ENCODE data around the gene C1QL1.

C1QL1 gene

DNA sequence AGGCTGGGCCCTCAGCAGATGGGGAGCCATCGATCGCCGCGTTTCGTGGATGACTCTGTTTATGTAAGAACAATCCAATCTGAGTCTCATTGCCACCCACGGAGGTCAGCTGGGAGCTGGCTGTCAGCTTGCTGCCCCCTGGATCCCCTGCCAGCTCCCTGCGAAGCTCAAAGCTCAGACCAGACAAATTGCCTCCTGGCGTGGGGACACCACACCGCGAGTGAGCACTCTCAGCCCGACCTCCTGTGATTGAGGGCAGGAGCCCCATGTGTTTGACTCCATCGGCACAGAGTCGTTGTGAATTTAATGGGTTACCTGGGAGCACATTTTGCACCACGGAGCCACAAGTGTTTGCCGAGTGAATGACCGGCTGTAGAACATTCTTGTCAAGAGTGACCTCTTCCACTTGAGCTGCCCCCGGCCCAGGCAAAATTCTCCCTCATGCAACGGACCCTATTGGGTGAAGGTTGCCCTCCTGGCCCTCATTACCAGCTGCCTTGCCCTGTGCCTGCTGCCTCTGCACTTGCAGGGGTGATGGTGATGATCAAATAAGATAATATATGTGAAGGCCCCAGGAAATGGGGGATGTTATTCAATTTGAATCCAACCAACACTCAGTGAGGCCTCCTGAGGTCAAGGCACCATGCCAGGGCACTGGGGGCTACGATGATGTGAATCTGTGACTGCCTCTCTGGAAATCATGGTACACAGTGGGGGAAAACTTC lies 45.2 kb downstream of the C1QL1 start:
- TF ChIP-seq, protein P1, sequence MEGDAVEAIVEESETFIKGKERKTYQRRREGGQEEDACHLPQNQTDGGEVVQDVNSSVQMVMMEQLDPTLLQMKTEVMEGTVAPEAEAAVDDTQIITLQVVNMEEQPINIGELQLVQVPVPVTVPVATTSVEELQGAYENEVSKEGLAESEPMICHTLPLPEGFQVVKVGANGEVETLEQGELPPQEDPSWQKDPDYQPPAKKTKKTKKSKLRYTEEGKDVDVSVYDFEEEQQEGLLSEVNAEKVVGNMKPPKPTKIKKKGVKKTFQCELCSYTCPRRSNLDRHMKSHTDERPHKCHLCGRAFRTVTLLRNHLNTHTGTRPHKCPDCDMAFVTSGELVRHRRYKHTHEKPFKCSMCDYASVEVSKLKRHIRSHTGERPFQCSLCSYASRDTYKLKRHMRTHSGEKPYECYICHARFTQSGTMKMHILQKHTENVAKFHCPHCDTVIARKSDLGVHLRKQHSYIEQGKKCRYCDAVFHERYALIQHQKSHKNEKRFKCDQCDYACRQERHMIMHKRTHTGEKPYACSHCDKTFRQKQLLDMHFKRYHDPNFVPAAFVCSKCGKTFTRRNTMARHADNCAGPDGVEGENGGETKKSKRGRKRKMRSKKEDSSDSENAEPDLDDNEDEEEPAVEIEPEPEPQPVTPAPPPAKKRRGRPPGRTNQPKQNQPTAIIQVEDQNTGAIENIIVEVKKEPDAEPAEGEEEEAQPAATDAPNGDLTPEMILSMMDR (IDR thresholded peaks at IDR 0.05; ENCODE audit: insufficient read depth, missing control alignments), result no peak
- FAIRE-seq, result no peak
- DNase-seq (ENCODE audit: insufficient read length, low spot score), result no peak

DNA sequence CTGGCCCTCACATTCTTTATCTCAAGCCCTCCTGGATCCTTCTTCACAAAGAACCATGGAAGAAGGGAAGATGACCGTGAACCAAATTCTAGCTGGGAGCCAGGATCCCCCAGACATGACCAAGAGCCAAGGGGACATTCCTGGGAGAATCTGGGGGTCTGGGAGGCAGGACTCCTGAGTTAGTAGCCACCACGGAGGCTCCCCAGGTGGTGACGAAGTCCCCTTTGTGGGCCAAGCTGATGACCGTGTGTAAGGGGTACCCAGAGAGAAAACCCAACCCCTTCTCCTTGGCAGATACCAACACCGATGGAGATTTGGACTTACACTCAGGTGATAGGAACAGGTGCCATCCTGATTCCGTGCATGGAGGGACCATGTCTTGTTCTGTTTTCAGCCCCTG lies 46.0 kb downstream of the C1QL1 start:
- no peak for FAIRE-seq
- TF ChIP-seq, protein P1 (IDR thresholded peaks at IDR 0.05; ENCODE audit: insufficient read depth, missing control alignments), result no peak

DNA sequence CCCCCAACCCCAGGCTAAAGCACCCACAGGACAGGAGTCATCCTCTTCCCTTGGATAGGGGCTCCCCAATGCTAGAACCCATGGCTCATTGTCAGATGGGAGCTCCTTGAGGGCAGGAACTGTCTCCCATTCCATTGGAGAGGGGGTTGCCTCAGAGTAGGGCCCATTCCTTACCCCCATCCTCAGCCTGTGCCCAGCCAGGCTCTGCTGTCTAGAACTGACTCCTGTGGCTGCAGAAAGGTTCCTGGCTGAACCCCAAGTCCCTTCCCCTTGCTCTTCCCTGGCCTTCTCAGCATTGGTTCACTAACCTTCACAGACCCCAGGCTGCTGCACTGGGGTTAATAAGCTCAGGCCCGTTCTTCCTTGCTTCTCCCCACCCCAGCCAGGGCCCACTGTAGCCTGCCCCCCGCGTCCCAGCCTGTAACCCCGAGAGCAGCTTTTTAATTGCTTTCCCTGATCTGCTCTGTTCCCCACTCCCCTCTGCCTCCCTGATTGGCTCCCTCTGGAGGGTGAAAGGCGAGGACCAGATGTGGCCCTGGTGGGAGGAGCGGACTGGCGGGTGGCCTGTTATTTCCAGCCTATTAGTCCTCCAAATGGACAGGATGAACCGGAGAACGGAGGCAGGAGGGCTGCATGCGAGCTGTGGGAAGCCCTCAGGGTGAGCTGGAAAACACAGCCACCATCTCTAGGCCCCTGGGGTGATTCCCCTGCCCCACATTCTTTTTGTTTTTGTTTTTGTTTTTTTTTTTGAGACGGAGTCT lies 46.8 kb downstream of the C1QL1 start:
- no peak for DNase-seq (ENCODE audit: insufficient read length, low spot score)
- FAIRE-seq, result no peak
- TF ChIP-seq, protein P1 (IDR thresholded peaks at IDR 0.05; ENCODE audit: insufficient read depth, missing control alignments), result no peak

More for the DNA sequence above, 46.0 kb downstream of the C1QL1 start:
- no peak for DNase-seq (ENCODE audit: insufficient read length, low spot score)

DNA sequence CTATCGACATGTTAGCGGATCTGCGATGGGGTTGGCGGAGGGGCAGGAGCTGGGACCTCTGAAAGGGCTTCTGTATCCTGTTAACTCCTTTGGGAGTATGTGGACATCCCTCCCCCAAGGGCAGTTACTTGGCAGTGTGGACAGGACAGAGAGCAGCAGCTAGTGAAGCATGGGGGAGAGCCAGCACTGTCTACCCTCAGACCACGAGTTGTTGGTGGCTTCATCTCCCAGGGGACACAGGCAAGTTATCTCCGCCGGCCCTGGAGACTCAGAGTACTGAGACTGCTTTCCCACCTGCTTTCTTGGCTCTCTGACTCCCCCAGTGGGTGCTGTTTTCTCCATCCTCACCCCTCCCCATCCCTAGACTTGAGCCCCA lies 47.5 kb downstream of the C1QL1 start:
- DNase-seq (ENCODE audit: insufficient read length, low spot score) (no peak), FAIRE-seq (no peak)
- TF ChIP-seq, protein P1 (IDR thresholded peaks at IDR 0.05; ENCODE audit: insufficient read depth, missing control alignments), result no peak

DNA sequence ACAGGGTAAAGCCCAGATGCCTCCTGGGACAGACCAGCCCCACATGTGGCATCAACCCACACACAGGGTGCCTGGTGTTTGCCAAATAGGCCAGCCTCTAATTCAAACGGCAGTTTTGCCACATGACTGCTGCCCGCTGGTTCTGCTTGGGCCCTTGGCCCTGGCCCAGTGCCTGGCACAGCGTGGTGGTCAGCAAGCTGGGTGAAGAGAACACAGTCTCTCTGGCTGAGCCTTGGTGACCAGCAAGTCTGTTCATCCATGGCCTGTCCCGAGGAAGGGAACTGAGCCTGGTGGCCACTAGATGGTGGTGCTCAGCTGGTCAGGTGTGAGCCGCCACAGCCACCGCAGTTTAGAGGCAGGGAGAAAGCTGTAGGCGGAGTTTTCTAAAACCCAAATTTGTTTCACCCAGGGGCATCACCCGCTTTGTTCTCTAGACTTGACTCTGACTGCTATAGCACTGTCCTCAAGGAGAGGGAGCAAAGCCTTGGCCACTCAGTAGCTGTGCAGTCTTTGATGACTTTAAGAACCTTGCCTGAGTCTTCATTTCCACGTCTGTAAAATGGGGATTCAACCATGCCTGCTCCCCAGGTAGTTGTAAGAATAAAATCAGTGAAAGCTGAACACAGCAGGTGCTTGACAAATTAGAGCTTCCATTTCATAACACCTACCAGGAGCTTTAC lies 48.1 kb downstream of the C1QL1 start:
- TF ChIP-seq, protein P1 (IDR thresholded peaks at IDR 0.05; ENCODE audit: insufficient read depth, missing control alignments), result peak; percentile 96
- DNase-seq (ENCODE audit: insufficient read length, low spot score) (peak; percentile 86), FAIRE-seq (no peak)

DNA sequence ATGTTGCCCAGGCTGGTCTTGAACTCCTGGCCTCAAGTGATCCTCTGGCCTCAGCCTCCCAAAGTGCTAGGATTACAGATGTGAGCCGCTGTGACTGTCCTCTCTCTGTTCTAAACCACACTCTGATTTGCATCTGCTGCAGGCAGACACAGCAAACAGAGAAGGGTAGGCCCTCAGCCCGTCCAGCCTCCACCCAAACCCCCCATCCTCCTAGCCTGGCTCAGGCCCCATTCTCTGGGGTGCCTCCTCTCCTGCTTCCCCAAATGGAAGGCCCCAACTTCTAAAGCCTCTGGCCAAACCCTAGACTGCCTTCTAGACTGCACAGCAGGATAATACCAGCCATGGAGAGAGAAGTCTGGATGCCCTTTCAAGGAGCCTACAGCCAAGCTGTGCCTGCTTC lies 48.7 kb downstream of the C1QL1 start:
- TF ChIP-seq, protein P1 (IDR thresholded peaks at IDR 0.05; ENCODE audit: insufficient read depth, missing control alignments), result no peak
- DNase-seq (ENCODE audit: insufficient read length, low spot score) (no peak), FAIRE-seq (no peak)

Data from D721Med (cell line).